ENCODE measurements around the gene CLHC1. TPM values are rescaled to one million over a fixed set of nuclear protein-coding genes. Genes with fewer than 3 reads are reported as not detected.

The CLHC1 gene
- total and polyA plus RNA-seq, 2 donors (not counting 1 experiment from before 2014, with no cell fraction given) = 2.0 to 12.8 TPM

DNA sequence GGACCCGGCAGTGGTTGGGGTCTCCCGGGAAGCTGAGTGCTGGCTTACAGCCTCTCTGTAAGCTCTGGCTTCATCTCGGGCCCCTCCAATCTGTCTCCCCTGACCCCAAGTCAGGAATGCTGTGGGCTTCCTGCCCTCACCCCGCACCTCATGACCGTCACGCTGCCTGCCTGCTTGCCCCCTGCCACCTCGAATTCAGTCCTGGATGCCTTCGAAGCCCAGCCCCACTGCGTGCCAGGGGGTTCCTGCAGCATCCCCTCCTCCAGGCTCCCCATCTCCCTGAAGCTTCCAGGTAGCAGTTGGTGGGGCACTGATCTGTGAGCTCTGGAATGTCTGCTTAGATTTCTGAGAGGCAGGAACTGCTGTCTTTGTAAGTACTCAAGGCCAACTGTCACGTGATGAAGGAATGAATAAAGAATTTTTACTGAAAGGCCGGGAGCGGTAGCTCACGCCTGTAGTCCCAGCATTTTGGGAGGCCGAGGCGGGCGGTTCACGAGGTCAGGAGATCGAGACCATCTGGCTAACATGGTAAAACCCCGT lies 6.5 kb downstream of the CLHC1 start:
- Mint-ChIP-seq H3K9me3 (ENCODE audit: insufficient read depth) (peaks cover 4% of the 10 kb centered on the region), H3K27me3 (no peaks in the 10 kb centered on the region), H3K4me3 (peak overlapping the region; percentile 35), H3K4me1 (peaks cover 29% of the 10 kb centered on the region), H3K27ac (no peak overlapping the region)
- WGBS (ENCODE audit: insufficient coverage) = 98% methylated on average over 17 of the region's 19 CpGs
- ChIA-PET CTCF (interaction anchor here (1.4 kb wide), 1 partner anchor 28 kb away, joined by 3 read pairs; no protein-coding TSS in a partner anchor), POLR2A (no interaction called here)
- Histone ChIP-seq H3K9me3 (ENCODE audit: control extremely low read depth in 1 of 3, control insufficient read depth in 2 of 3, insufficient read depth in 1 of 3, low read length in 2 of 3) (peaks cover 0 to 11% (median 0%) of the 10 kb centered on the region in 3 donors), H3K4me3 (ENCODE audit: control extremely low read depth in 1 of 5, extremely low read depth in 1 of 5, insufficient read depth in 1 of 5, low read depth in 2 of 5, low read length in 4 of 5) (no peak overlapping the region), H3K4me1 (ENCODE audit: control insufficient read depth in 2 of 2, insufficient read depth in 2 of 2, low read length in 2 of 2) (peaks cover 16 to 24% of the 10 kb centered on the region in 2 donors), H3K27me3 (replicated peaks in 1 of 4; ENCODE audit: control extremely low read depth in 1 of 4, control insufficient read depth in 3 of 4, insufficient read depth in 4 of 4, low read length in 3 of 4) (no peaks in the 10 kb centered on the region), H3K4me2 (replicated peaks; ENCODE audit: low read depth, low read length, poor library complexity, severe bottlenecking) (no peak overlapping the region), H2AFZ (ENCODE audit: insufficient read depth, low read depth, low read length, poor library complexity, severe bottlenecking) (no peak overlapping the region), H3K9ac (ENCODE audit: low read length) (no peak overlapping the region), H4K20me1 (ENCODE audit: control insufficient read depth, insufficient read depth, low read length, poor library complexity, severe bottlenecking) (no peaks in the 10 kb centered on the region), H3K27ac (ENCODE audit: low read length in 2 of 2) (no peak overlapping the region), H3K36me3 (replicated peaks in 1 of 2; ENCODE audit: control extremely low read depth in 1 of 2, control insufficient read depth in 1 of 2, extremely low read depth in 1 of 2, insufficient read depth in 2 of 2, low read length in 1 of 2) (no peaks in the 10 kb centered on the region), H3K79me2 (ENCODE audit: control insufficient read depth, insufficient read depth, low read length) (peaks cover under 1% of the 10 kb centered on the region)
- intact Hi-C loops (cut with micrococcal nuclease) = loop anchor here (10.0 kb wide), 1 partner anchor 469 kb away; the partner anchor contains the start of gene PNPT1
- DNase-seq (peak; percentile 17), ATAC-seq (ENCODE audit: low read depth) (no peak)
- TF ChIP-seq EZH2 (IDR thresholded peaks at IDR 0.05; ENCODE audit: borderline replicate concordance, insufficient read depth, low read depth, low read length, poor library complexity, severe bottlenecking) = no peak
- TF ChIP-seq, protein P1, sequence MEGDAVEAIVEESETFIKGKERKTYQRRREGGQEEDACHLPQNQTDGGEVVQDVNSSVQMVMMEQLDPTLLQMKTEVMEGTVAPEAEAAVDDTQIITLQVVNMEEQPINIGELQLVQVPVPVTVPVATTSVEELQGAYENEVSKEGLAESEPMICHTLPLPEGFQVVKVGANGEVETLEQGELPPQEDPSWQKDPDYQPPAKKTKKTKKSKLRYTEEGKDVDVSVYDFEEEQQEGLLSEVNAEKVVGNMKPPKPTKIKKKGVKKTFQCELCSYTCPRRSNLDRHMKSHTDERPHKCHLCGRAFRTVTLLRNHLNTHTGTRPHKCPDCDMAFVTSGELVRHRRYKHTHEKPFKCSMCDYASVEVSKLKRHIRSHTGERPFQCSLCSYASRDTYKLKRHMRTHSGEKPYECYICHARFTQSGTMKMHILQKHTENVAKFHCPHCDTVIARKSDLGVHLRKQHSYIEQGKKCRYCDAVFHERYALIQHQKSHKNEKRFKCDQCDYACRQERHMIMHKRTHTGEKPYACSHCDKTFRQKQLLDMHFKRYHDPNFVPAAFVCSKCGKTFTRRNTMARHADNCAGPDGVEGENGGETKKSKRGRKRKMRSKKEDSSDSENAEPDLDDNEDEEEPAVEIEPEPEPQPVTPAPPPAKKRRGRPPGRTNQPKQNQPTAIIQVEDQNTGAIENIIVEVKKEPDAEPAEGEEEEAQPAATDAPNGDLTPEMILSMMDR (IDR thresholded peaks at IDR 0.05) = no peak

DNA sequence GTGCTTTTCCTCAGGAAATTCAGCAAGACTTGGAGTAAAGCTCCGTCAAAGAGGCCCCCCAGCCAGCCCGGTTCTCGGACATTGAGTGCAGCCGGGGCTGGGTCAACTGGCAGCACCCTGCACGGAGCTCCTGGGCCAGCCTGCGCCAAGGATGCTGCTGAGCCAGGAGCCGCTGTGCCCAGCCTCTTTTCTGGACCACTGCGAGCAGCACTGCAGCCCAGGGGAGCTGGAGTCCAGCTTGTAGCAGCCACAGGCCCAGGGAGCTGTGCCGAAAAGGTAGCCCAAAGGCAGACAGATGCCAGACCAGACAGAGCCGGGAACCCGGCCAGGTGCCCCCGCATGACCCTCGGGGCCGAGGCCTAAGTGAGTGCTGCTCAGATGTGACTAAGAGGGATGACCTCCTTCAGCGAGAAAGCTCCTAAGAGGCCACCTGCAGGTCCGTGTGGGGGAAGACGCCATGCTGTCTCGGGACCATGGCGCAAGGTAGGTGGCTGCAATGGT lies 7.3 kb downstream of the CLHC1 start:
- 94% methylated on average over 19 of the region's 19 CpGs for WGBS (ENCODE audit: insufficient coverage)

More for the DNA sequence above, 7.3 kb downstream of the CLHC1 start:
- H3K9ac ChIP-seq (ENCODE audit: low read length) = no peak overlapping the region
- Mint-ChIP-seq H3K27ac (peak overlapping the region; percentile 90), H3K4me1 (peaks cover 26% of the 10 kb centered on the region), H3K27me3 (no peaks in the 10 kb centered on the region), H3K9me3 (ENCODE audit: insufficient read depth) (peaks cover 4% of the 10 kb centered on the region), H3K4me3 (peak overlapping the region; percentile 26)
- H2AFZ ChIP-seq (ENCODE audit: insufficient read depth, low read depth, low read length, poor library complexity, severe bottlenecking) = no peak overlapping the region
- ChIA-PET CTCF (interaction anchor here (1.3 to 1.6 kb wide), 3 partner anchors 8 to 47 kb away, joined by 3 to 4 read pairs (median 4); partner anchors contain the start of genes CLHC1 and RPS27A), POLR2A (interaction anchor here (2.7 kb wide), 1 partner anchor 8 kb away, joined by 26 read pairs; the partner anchor contains the start of genes CLHC1 and RPS27A)
- no peak overlapping the region for H3K4me2 ChIP-seq (replicated peaks; ENCODE audit: low read depth, low read length, poor library complexity, severe bottlenecking)
- H3K27ac ChIP-seq (ENCODE audit: low read length in 2 of 2) = no peak overlapping the region
- no peaks in the 10 kb centered on the region for H3K36me3 ChIP-seq (replicated peaks in 1 of 2; ENCODE audit: control extremely low read depth in 1 of 2, control insufficient read depth in 1 of 2, extremely low read depth in 1 of 2, insufficient read depth in 2 of 2, low read length in 1 of 2)
- no peaks in the 10 kb centered on the region for H3K79me2 ChIP-seq (ENCODE audit: control insufficient read depth, insufficient read depth, low read length)
- intact Hi-C loops (cut with micrococcal nuclease) = loop anchor here (10.0 kb wide), 1 partner anchor 470 kb away; the partner anchor contains the start of gene PNPT1
- H3K27me3 ChIP-seq (replicated peaks in 1 of 4; ENCODE audit: control extremely low read depth in 1 of 4, control insufficient read depth in 3 of 4, insufficient read depth in 4 of 4, low read length in 3 of 4) = no peaks in the 10 kb centered on the region
- no peak overlapping the region for H3K4me3 ChIP-seq (ENCODE audit: control extremely low read depth in 1 of 5, extremely low read depth in 1 of 5, insufficient read depth in 1 of 5, low read depth in 2 of 5, low read length in 4 of 5)
- peaks cover 16 to 24% of the 10 kb centered on the region in 2 donors for H3K4me1 ChIP-seq (ENCODE audit: control insufficient read depth in 2 of 2, insufficient read depth in 2 of 2, low read length in 2 of 2)
- peak; percentile 33 for DNase-seq
- ATAC-seq (ENCODE audit: low read depth) = no peak
- no peaks in the 10 kb centered on the region for H4K20me1 ChIP-seq (ENCODE audit: control insufficient read depth, insufficient read depth, low read length, poor library complexity, severe bottlenecking)
- H3K9me3 ChIP-seq (ENCODE audit: control extremely low read depth in 1 of 3, control insufficient read depth in 2 of 3, insufficient read depth in 1 of 3, low read length in 2 of 3) = peaks cover 0 to 11% (median 0%) of the 10 kb centered on the region in 3 donors
- TF ChIP-seq, protein P1 (IDR thresholded peaks at IDR 0.05) = no peak
- TF ChIP-seq EZH2 (IDR thresholded peaks at IDR 0.05; ENCODE audit: borderline replicate concordance, insufficient read depth, low read depth, low read length, poor library complexity, severe bottlenecking) = no peak

Data from B cell (primary cell).